ENCODE measurements around the gene POLE4.

- no peak for TF ChIP-seq HNRNPLL (IDR thresholded peaks at IDR 0.05; ENCODE audit: low read depth, low read length, poor library complexity, severe bottlenecking)
- TF ChIP-seq TEAD4 (IDR thresholded peaks at IDR 0.05; ENCODE audit: low read length), result no peak
- no peak for TF ChIP-seq TEAD4 (CRISPR knock-in tag; IDR thresholded peaks at IDR 0.05; ENCODE audit: borderline replicate concordance)
- no peak for TF ChIP-seq RCOR1 (IDR thresholded peaks at IDR 0.05; ENCODE audit: borderline replicate concordance in 1 of 2, low read depth in 2 of 2, low read length in 2 of 2)
- TF ChIP-seq SIN3A (IDR thresholded peaks at IDR 0.05; ENCODE audit: borderline replicate concordance in 2 of 2, control insufficient read depth in 1 of 2, low read depth in 2 of 2, low read length in 2 of 2), result no peak
- no peak for TF ChIP-seq TAF1 (IDR thresholded peaks at IDR 0.05; ENCODE audit: control insufficient read depth, extremely low read depth, insufficient read depth, low read length, severe bottlenecking)
- no peak for TF ChIP-seq TEAD2 (tag; IDR thresholded peaks at IDR 0.05)
- TF ChIP-seq SMARCB1 (IDR thresholded peaks at IDR 0.05; ENCODE audit: insufficient read length, low read depth), result no peak
- TF ChIP-seq, protein P1, sequence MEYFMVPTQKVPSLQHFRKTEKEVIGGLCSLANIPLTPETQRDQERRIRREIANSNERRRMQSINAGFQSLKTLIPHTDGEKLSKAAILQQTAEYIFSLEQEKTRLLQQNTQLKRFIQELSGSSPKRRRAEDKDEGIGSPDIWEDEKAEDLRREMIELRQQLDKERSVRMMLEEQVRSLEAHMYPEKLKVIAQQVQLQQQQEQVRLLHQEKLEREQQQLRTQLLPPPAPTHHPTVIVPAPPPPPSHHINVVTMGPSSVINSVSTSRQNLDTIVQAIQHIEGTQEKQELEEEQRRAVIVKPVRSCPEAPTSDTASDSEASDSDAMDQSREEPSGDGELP (CRISPR knock-in tag; IDR thresholded peaks at IDR 0.05; ENCODE audit: borderline replicate concordance), result no peak
These were observed 30.8 kb upstream of the POLE4 start for GRCh38 chr2:74927621-74928020.

Measured in K562 (cell line).